GM18870 (cell line): Measurements from ENCODE around the gene CERK.
"Not testable (repeated sequence)": the region's sequence is repeated elsewhere in the genome, so short reads cannot be mapped to it uniquely, and the experiment has no call there.

Experiments used
- ATAC-seq: cut with Tn5 transposase; IDR thresholded peaks from one replicate; pipeline ENCODE4 v1.9.1; 2021; ENCODE audit warnings: moderate library complexity; ENCODE audit not compliant: unreplicated experiment

CERK gene

DNA sequence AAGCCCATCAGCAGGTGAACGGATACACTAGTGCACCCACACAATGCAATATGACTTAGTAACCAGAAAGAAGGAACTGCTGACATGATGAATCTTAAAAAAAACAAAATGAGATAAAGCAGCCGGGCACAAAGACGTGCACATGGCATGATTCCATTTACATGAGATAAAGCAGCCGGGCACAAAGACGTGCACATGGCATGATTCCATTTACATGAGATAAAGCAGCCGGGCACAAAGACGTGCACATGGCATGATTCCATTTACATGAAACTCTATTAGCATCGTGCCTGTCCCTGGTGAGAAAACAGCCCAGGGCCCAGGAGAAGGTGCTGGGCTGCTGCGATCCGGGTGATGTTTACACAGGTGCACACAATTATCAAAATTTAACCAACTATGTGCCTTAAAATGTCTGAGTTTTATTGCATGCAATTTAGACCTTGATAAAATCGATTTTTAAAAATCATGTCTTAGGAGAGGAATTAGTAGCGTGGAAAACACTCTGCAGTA, 3.8 kb downstream of the CERK start:
- not testable (repeated sequence) for ATAC-seq

DNA sequence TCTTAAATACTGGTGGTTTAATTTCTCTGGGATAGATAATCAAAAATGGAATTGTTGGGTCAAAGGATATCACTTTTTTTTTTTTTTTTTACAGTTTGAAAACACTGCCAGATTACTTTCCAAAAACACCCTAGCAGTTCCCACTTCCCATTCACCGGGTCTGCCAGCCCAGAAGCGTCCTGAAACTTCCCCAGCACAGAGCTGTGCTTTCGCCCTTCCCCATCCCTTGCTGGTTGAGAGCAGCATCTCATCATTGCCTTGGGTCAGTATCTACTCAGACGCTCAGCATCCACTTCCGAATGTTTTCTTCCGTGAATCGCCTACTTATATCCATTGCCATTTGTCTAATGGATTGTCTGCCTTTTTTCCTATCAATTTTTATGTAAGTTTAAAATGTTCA, 5.5 kb downstream of the CERK start:
- no peak for ATAC-seq

DNA sequence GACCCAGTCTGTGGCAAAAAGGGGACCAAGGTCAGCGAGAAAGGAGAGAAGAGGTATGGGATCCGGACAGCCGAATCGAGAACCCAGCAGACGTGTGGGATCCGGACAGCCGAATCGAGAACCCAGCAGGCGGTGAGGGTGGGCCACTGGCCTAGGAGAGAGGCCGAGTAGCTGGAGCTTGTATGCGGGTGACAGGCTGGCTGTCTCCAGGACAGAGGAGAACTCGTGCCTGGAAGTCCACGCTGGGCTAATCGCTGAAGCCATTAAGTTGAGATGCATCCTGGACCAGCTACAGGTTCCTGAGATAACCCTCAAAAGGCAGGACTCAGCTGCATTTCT, 6.0 kb downstream of the CERK start:
- no peak for ATAC-seq

DNA sequence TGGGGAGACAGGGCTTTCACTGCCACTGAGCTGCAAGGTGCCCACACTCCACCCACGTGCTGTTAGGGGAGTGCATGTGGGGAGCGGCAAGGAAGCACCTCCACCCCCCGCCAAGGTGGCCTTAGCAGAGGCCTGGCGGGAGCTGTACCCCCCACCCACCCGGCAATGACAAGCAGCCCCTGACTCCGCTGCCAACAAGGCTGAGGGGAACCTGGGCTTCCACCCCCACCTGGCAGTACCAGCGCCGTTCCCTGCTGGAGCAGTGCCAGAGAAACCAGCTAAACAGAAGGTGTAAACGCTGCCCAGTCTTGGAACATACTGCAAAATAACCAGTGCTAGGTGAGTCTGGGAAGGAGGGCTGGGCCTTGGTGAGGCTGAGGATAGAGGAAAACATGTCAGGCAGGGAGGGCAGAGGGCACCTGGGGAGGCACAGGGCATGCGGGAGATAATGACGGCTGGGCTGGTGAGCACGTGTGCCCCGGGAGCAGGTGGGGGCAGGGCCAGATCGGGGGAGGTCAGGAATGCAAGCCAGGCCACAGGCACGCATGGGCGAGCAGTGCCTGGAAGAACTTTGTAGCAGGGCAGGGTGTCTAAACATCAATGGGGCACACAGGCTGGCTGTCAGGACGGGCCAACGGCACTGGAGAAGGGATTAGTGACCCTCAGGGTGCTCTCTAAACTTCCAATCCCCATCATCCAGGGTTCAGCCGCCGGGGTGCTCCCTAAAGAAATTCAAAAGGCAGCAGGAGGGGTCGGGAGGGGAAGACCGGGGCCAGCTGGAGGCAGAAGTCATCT, 6.6 kb downstream of the CERK start:
- ATAC-seq, result no peak

DNA sequence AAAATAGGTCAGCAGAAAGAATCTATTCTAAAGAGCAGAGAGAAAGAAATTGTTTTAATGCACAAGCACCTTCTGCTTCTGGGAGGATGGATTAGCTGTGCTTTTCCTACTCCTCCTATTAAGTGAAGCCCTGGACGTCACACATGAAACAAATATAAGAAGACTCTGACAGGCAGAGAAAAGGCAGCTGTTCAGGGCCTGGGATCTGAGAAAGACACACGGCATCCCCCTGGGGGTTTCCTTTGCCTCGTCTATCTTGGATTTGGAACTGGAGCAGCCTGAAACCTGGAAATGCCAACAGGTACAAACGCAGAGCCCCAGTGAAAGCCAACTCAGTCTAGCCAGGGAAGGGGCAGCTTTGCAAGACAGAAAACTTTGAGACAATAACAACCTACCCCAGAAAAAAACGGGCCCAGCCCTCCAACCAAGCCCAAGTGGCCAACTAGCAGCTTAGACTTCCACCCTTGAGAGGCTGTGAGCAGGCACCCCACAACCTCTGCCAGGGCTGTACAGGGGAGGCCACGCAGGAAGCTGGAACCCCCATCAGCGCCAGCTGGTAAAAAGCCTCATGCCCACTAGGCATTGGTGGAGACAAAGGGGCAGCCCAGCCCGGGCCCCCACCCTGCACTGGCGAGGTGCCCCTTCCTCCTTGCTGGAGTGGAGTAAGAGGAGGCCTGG, 7.3 kb downstream of the CERK start:
- no peak for ATAC-seq

DNA sequence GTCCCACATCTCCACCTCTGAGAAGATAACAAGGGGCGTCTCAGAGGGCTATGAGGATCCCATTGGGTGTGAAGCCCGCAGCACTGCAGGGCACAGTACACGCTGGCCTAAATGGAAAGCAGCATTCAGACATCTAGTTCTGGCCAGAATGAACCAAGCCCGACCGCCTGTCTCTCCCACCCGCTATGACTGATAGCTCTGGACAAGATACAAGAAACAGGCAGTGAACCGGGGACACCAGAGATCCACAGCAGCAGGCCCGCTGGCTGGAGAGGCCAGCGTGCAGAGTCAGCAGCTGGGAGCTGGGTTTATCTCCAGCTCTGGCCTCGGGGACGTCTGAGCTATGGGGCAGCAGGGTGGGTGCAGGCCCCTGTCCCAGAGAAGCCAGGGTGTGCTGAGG, 9.6 kb downstream of the CERK start:
- no peak for ATAC-seq

DNA sequence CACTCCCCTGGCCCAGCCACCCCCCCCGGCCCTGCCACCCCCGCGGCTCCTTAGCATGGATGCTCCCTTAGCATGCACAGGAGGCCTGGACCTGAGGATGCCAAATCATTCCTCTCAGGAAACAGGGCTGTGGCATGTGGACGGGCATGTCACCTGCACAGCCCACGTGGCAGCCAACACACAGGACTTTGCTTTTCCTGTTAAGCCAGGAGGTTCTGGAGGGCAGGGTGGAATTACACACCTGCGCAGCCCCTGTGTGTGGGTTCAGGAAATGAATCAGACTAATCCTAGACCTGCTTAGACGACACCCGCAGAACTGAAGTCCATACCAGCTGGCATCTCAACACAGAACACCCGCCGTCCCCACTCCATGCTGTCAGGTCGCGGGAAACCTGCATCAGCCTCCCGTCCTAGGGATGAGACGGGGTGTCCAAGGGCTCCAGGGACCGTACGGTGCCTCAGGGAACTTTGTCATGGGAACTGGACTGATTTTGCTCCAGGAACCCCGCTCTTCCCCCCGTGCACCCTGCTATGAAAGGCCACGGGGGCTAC, 10.2 kb downstream of the CERK start:
- no peak for ATAC-seq

DNA sequence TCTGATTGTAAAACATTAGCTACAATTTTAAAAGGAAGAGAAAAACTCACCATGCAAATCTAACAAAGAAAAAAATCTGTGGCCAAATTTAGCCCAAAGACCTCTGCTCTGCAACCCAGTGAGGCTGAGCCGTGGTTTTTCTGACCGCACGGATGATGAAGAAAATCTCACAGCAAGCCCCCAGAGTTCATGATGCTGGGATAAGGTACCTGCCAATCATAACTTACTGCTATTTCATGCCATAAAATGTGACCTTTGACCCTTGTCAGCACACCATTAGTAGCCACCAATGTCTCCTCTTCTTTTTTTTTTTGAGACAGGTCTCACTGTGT, 11.1 kb downstream of the CERK start:
- ATAC-seq, result no peak

DNA sequence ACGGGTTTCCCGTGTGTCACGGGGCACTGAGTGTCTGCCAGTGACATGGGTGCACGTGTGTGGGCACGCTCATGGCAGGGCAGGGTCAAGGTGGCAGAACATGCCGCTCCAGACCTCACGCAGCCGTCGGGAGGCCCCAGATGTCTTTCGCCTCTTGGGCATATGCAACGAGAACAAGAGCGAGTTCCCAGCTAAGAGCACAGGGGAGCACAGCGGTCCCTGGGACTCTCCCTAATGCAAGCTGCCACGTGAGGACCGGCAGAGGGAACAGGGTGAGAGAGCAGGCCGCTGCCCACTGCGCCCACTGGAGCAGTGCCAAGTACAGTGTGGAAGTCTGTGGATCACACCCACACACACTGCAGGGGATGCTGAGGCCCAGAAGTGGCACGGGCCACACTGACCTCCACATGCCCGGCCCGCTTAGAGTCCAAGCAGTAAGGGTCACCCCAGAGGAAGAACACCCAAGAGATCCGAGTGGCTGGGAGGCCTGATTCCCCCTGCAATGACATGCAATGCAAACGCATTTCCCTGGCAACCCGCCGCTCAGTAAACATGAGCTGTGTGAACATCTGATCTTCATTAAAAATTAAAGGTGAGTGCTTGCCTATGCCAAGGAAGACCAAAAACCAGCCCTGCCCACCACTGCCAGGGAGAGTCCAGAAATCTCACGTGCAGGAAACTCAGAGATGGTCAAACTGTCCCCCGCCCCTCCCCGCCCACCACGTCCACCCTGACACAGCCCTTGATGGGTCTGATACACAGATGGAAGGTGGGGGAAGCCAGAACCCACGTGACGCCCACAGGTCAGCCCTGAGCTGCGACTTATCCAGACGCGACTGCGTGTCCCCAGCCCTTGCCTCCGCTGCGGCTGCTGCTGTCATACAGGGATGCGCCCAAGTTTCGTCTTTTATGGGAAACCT, 11.7 kb downstream of the CERK start:
- no peak for ATAC-seq

DNA sequence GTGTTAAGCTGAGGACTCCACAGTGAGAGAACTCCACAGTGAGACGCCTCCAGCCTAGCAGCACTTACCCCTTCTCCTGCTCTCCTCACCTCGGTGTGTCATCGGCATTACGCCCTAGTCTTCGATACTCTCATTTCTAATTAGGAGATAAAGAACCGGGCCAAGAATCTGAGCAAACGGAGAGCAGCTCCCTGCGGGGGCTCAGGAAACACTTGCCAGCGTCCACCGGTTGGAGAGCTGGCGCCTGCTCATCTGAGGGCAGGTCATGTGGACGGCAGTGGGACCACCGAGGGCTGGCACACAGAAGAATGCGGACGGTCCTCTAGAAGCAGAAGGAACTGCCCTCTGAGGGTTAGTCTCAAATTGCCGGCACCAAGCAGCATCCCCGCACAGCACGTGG, 13.0 kb downstream of the CERK start:
- ATAC-seq, result no peak

DNA sequence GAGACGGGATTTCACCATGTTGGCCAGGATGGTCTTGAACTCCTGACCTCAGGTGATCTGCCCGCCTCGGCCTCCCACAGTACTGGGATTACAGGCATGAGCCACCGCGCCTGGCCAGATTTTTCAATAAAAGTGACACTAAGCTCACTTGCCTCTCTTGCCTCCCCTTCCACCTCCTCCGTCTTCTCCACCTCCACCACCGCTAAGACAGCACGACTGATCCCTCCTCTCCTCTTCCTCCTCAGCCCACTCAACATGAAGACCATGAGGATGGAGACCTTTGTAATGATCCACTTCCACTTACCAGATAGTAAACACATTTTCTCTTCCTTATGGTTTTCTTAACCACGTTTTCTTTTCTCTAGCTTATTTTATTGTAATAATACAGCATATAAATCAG, 14.2 kb downstream of the CERK start:
- ATAC-seq, result no peak

DNA sequence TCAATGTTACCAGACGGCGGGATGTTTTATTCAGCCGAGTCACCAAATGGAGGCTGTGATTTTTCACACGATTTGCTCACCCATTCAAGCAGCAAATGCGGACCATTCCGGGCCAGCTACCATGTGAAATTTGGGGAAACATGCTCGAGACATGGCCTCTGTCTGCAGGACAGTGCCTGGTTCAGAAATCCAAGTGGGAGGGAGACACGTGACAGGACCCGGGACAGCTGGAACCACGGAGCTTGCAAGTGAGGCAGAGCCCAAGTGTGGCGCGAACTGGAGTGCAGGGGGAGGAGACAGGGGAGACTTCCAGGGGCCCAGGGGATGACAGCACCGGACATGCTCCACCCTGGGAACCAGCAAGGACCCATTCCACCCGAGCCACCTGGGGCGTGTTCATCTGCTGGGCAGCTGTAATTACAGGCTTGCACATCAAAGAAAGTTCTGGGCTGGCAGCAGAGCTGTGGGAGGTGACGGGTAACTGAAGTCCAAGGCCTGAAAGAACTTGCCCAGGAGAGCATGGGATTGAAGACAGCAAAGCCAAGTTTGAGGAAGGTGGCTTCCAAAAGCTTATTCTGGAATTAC, 16.5 kb downstream of the CERK start:
- ATAC-seq, result no peak

DNA sequence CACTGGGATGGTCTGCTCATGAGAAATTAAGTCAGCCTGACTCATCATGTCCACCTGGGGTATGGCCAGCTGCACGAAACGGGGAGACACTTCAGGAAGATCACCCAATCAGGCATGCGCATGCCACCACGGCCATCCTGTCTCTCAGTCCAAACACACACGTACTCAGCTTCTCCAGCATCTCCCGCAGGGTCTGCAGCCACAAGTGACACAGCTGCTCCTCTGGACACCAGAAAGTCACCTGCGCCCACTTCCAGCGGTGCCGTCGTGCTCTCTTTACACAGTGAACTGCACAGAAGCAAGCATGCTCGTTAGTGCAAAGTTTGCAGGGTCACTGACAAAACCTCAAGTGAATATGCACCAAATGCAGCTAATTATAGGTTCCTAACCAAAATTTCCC, 18.1 kb downstream of the CERK start:
- no peak for ATAC-seq

DNA sequence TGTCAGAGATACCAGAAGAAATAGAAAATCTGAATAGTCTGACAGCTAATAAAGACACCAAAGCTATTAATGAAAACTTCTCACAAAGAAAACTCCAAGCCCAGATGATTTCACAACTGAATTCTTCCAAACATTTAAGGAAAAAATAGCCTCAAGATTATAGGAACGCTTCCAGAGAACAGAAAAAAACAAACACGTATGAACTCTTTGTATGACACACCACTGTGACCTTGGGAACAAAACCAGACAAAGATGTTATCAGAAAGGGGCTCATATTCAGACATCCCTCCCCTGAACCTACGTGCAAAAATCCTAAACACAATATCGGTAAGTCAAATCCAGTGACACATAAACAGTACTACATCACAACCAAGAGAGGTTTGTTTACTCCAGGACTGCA, 23.5 kb downstream of the CERK start:
- no peak for ATAC-seq

DNA sequence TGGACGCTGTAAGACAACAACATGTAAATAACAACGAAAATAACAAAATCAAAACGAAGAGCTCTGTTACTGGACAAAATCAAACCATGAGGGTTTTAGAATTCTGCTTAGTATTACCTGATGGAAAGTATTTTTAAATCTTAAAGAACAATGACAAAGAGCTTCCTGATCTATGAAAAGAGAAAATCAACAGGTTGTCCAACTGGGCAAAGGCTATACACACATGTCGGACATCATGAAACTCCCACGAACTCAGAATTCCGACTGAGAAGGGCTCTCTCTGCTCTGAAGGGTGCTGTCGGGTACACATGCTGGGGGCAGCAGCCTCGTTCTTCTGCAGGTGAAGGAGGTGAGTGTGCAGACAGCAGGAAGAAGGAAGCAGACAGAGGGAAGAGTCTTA, 25.8 kb downstream of the CERK start:
- no peak for ATAC-seq

DNA sequence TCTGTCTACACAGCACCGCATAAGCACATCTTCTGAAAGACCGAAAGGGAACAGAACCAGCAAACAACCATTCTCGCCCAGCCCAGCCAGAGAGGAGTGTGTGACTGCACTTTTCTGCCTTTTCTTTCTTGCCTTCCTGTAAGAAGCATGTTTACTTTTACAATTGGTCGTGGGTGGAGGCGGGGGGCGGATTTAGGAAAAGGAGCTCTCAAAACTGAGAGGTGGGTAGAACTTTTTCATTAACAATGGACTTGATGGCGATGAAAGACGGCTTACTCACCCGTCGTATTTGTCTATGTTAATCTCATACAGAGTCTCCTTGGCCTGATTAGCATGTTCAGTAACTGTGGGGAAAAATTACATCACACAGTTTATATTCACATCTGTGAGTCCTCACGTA, 27.2 kb downstream of the CERK start:
- no peak for ATAC-seq

DNA sequence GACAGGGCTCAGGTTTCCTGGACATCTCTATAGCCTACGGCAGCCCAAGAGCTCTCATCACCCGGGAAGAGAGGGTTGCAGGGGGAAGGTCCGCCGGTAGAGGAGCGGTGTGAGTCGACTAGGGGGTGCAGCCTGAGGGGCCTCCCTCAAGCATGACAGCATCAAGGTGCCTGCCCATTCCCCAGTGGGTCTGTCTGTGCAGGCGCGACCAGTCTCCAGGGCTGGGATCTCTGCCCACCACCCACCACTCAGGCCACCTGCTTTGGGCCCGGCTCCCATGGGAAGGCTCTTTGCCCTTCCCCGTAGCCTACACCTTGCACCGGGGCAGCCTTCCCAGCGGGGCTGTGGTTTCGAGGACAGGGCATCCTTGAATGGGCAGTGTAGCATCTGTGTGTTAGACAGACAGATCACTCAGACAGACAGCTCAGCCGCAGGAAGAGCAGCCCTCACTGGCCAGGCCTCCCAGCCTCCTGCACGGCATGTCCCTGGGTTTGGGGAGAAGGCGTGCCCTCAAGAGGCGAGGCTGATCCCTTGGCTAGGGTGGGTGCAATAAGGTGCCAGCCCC, 29.2 kb downstream of the CERK start:
- ATAC-seq, result no peak

DNA sequence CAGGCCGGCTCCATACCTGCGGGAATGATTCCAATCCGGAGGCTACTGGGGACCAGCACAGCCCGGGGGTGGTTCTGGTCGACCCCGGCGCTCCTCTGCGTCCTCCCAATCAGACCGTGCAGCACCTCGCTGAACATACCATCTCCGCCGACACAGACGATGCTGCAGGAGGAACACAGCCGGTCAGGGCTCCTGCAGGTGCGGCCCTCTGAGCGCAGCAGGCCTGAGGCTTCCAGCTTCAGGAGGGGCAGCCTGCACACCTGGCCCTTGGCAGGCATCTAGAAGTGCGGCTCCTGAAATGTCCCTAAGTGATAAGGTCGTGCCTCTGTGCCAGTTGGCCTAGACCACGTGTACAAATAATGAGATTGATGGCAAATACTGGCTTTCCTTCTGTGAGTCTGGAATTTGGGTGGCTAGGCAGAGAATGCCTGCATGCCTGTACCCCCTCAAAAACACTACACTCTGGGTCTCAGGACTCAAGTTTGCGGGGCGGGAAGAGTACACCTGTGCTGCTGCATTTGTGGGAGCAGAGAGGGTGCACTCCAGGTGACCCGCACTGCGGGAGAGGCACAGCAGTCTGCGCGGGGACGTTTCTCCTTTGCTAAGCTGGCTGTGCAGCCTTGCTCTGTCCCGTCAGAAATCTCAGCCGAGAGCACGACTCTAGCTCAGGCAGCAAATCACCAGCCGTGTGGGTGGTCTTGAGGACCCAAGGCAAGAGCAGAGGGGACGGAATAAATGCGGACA, 30.1 kb downstream of the CERK start:
- no peak for ATAC-seq

DNA sequence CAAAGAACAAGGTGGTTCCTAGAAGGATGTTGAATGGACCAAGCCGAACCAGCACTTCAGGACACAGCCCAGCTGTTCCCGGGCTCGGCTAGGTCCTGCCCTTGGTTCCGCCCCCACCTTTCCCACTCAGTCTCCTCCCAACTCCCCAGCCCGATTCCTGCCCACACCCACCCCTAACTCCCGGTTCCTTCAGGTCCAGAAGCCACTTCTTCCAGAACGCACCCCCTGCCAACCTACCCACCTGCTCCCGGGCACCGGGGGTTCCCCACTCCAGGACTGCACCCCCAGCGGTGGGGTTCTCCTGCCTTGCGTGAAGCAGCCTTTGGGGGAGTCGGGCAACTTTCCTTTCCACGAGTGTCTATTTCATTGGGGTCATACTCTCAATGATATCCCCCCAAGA, 30.7 kb downstream of the CERK start:
- no peak for ATAC-seq

DNA sequence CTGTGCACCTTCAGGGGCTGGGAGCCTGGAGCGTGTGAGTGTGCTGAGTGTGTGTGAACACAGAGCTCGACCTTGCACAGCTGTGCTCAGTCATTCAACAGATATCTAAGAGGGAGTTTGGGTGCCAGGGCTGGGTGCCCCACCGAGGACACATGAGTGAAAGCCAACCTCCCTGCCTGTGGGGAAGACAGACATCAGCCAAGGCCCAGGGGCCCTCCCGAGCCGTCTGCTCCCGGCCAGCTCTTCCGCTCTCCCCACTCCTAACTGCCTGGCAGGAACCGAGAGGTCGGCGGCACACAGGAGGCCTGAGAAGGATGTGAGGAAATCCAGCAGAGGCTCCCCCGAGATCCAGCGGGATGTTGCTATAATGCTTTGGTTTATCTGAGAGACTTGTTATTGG, 32.0 kb downstream of the CERK start:
- no peak for ATAC-seq
